GM19372 (cell line): ENCODE data around the gene SNX22.
A peak's percentile ranks its signal among the peaks of the same experiment; 100 is the strongest.

Experiments used
- ATAC-seq: cut with Tn5 transposase; IDR thresholded peaks from one replicate; pipeline ENCODE4 v1.9.1; 2021; ENCODE audit warnings: mild to moderate bottlenecking, low read depth, moderate library complexity; ENCODE audit not compliant: unreplicated experiment

SNX22 gene

GRCh38 chr15:64133623-64134344, 17.7 kb upstream of the SNX22 start:
- no peak for ATAC-seq

- no peak for ATAC-seq
Observed at GRCh38 chr15:64134345-64134829, 17.1 kb upstream of the SNX22 start.

- ATAC-seq: no peak
Observed at GRCh38 chr15:64136347-64136746, 15.2 kb upstream of the SNX22 start.

- ATAC-seq: no peak
Observed at GRCh38 chr15:64137226-64137833, 14.2 kb upstream of the SNX22 start.

- ATAC-seq: no peak
Observed at GRCh38 chr15:64138331-64138941, 13.1 kb upstream of the SNX22 start.

- ATAC-seq: no peak
Observed at GRCh38 chr15:64141798-64142512, 9.6 kb upstream of the SNX22 start.

- no peak for ATAC-seq
Observed at GRCh38 chr15:64143276-64143675, 8.3 kb upstream of the SNX22 start.

GRCh38 chr15:64144192-64144564, 7.4 kb upstream of the SNX22 start:
- ATAC-seq: no peak

- peak; percentile 63 for ATAC-seq
Observed at GRCh38 chr15:64144565-64145281, 6.8 kb upstream of the SNX22 start.

GRCh38 chr15:64146041-64146440, 5.5 kb upstream of the SNX22 start:
- ATAC-seq: no peak

- ATAC-seq: no peak
Observed at GRCh38 chr15:64146520-64146884, 5.0 kb upstream of the SNX22 start.

- ATAC-seq: no peak
Observed at GRCh38 chr15:64146885-64147681, 4.4 kb upstream of the SNX22 start.

- ATAC-seq: no peak
Observed at GRCh38 chr15:64148168-64148567, 3.4 kb upstream of the SNX22 start.

- ATAC-seq: no peak
Observed at GRCh38 chr15:64148581-64148980, 3.0 kb upstream of the SNX22 start.

- ATAC-seq: no peak
Observed at GRCh38 chr15:64149424-64149823, 2.1 kb upstream of the SNX22 start.

GRCh38 chr15:64149893-64150578, 1.5 kb upstream of the SNX22 start:
- no peak for ATAC-seq

- ATAC-seq: peak; percentile 26
Observed at GRCh38 chr15:64152507-64153387, 1.2 kb downstream of the SNX22 start.
